Adrenal gland (tissue), 12 donors: ENCODE measurements around the gene DNM1L. TPM values are rescaled to one million over a fixed set of nuclear protein-coding genes. Genes with fewer than 3 reads are reported as not detected.

Source experiments
- DNase-seq, 7 donors: peaks; one replicate each; pipeline ENCODE4 v3.0.0-alpha.2; 2019 to 2020
- H3K27ac ChIP-seq, 5 donors: fragments of 200-600 bp; sonication (generic) in 4 of 5; 1 replicate in 3 of 5; 2 replicates in 2 of 5; pipeline versions ENCODE4 v1.5.1 to v1.8.0; 2016 to 2020; ENCODE audit warnings: mild to moderate bottlenecking in 1 of 5
- H3K27me3 ChIP-seq: fragments of 200-600 bp; 2 replicates; pipeline ENCODE4 v1.8.0; 2021
- H3K36me3 ChIP-seq, 2 donors: fragments of 200-600 bp; replicated peaks in 1 of 2; 1 replicate in 1 of 2; 2 replicates in 1 of 2; pipeline versions ENCODE4 v1.5.1 to v1.8.0; 2018 to 2022
- H3K4me1 ChIP-seq, 2 donors: fragments of 200-600 bp; replicated peaks in 1 of 2; 1 replicate in 1 of 2; 2 replicates in 1 of 2; pipeline versions ENCODE4 v1.5.1 to v1.8.0; 2018 to 2021
- H3K4me3 ChIP-seq, 4 donors: fragments of 200-600 bp; sonication (generic) in 3 of 4; one replicate each; pipeline ENCODE4 v1.5.1; 2016 to 2018
- H3K9me3 ChIP-seq, 3 donors: fragments of 200-600 bp; sonication (generic) in 1 of 3; replicated peaks in 1 of 3; 1 replicate in 2 of 3; 2 replicates in 1 of 3; pipeline versions ENCODE4 v1.5.1 to v1.8.0; 2016 to 2021
- CTCF ChIP-seq, 6 experiments: fragments of 450-650 bp in 4 of 6; fragments of 200-600 bp in 2 of 6; sonication (generic) in 1 of 6; IDR thresholded peaks; 1 replicate in 5 of 6; 2 replicates in 1 of 6; pipeline versions ENCODE4 v1.5.1 to v1.8.0; 2016 to 2021; ENCODE audit warnings: antibody characterized with exemption in 6 of 6, mild to moderate bottlenecking in 2 of 6, moderate library complexity in 1 of 6
- POLR2A ChIP-seq, 2 donors: fragments of 450-650 bp; IDR thresholded peaks; one replicate each; pipeline ENCODE4 v1.6.1; 2017; ENCODE audit warnings: antibody characterized with exemption in 2 of 2, mild to moderate bottlenecking in 2 of 2, moderate library complexity in 1 of 2
- WGBS, 4 donors: extraction: QIAGEN DNeasy Blood & Tissue Kit in 2 of 4; methylation state at CpG; one replicate each; pipeline versions ENCODE4 v1.1.5 to v1.1.7; 2013 to 2017; 5-methylcytosine and 5-hydroxymethylcytosine counted together
- intact Hi-C, 2 donors: fragments of 100-400 bp; cut with DNase I; formaldehyde crosslinking; loops; one replicate each; pipeline versions ENCODE4 v1.14.1 to v1.15.0; 2022 to 2023
- polyA plus RNA-seq, 3 donors: library from polyadenylated mRNA; stranded (reverse); fragments of 200-250 nt in 2 of 3; fragments of 350-450 nt in 1 of 3; fragmentation: Illumina TruSeq in 1 of 3; extraction: RNeasy Lipid Tissue Mini Kit (QIAGEN cat#74804) in 1 of 3; gene quantifications; one replicate each; pipeline ENCODE4 v1.2.3, GENCODE V29; 2013 to 2014
- total RNA-seq, 9 donors: library from RNA; depleted of rRNA in 4 of 9; stranded (reverse); fragments of >200 nt in 4 of 9; fragments of 120-200 nt in 1 of 9; fragmentation: NEBNext Ultra II Directional in 1 of 9; extraction: Animal tissue kit (Norgen Biotek cat#: 25700) in 1 of 9; gene quantifications; one replicate each; pipeline versions ENCODE4 v1.1.0 to v1.2.4, GENCODE V29; 2013 to 2023
- donor health status: healthy with polysubstance abuse.
- donor health status: Bipolar disorder and iron deficiency.
- donor health status: DM: yes; HTN: yes; CAD: no.
- donor health status: DM: no; HTN: no; CAD: no.
- donor health status: DM: no; HTN: no; CAD: no.
- donor health status: DM: yes; HTN: yes; CAD: no.

DNM1L gene
- total and polyA plus RNA-seq, 12 donors, result 25.3 to 78.1 (median 42.7) TPM

- 95 to 98% (median 97%) methylated on average over 2 of the region's 2 CpGs for WGBS, 4 donors
- intact Hi-C loops, result no loop called here
- no peaks in the 10 kb centered on the region for H3K4me1 ChIP-seq
- no peak for TF ChIP-seq CTCF (IDR thresholded peaks at IDR 0.05)
- no peak for TF ChIP-seq POLR2A (IDR thresholded peaks at IDR 0.05)
- peaks cover 0 to 24% of the 10 kb centered on the region in 2 donors for H3K36me3 ChIP-seq
- no peaks in the 10 kb centered on the region for H3K27me3 ChIP-seq
- DNase-seq, result no peak
- no peak overlapping the region for H3K27ac ChIP-seq
- no peaks in the 10 kb centered on the region for H3K9me3 ChIP-seq
- H3K4me3 ChIP-seq, result no peak overlapping the region
Measured at GRCh38 chr12:32726286-32726685, 47.2 kb downstream of the DNM1L start.

GRCh38 chr12:32727237-32727636 is 48.1 kb downstream of the DNM1L start:
- Histone ChIP-seq H3K4me1 (no peaks in the 10 kb centered on the region), H3K4me3 (no peak overlapping the region), H3K27ac (no peak overlapping the region), H3K36me3 (peaks cover 0 to 17% of the 10 kb centered on the region in 2 donors), H3K9me3 (no peaks in the 10 kb centered on the region), H3K27me3 (no peaks in the 10 kb centered on the region)
- WGBS, 4 donors, result 85 to 87% (median 86%) methylated on average over 3 of the region's 3 CpGs
- TF ChIP-seq POLR2A (IDR thresholded peaks at IDR 0.05), result no peak
- no peak for TF ChIP-seq CTCF (IDR thresholded peaks at IDR 0.05)
- intact Hi-C loops, result no loop called here
- no peak for DNase-seq

- 64 to 76% (median 74%) methylated on average over 1 of the region's 1 CpG for WGBS, 4 donors
- H3K9me3 ChIP-seq, result no peaks in the 10 kb centered on the region
- intact Hi-C loops, result no loop called here
- TF ChIP-seq CTCF (IDR thresholded peaks at IDR 0.05) (no peak), POLR2A (IDR thresholded peaks at IDR 0.05) (no peak)
- H3K27ac ChIP-seq, result no peak overlapping the region
- no peaks in the 10 kb centered on the region for H3K4me1 ChIP-seq
- DNase-seq, result no peak
- peaks cover 0 to 29% of the 10 kb centered on the region in 2 donors for H3K36me3 ChIP-seq
- no peak overlapping the region for H3K4me3 ChIP-seq
- H3K27me3 ChIP-seq, result no peaks in the 10 kb centered on the region
Measured at GRCh38 chr12:32734952-32735351, 55.9 kb downstream of the DNM1L start.

- no peak for DNase-seq
- 83 to 91% (median 88%) methylated on average over 3 of the region's 3 CpGs for WGBS, 4 donors
- Histone ChIP-seq H3K27ac (no peak overlapping the region), H3K4me3 (no peak overlapping the region), H3K9me3 (no peaks in the 10 kb centered on the region), H3K4me1 (no peaks in the 10 kb centered on the region), H3K27me3 (no peaks in the 10 kb centered on the region), H3K36me3 (peaks cover 0 to 29% of the 10 kb centered on the region in 2 donors)
- TF ChIP-seq CTCF (IDR thresholded peaks at IDR 0.05), result no peak
- TF ChIP-seq POLR2A (IDR thresholded peaks at IDR 0.05), result no peak
- intact Hi-C loops, result no loop called here
Measured at GRCh38 chr12:32736445-32736844, 57.3 kb downstream of the DNM1L start.
